Brain microvascular endothelial cell (primary cell): Measurements from ENCODE around the gene COX6A1.

Source experiments
- DNase-seq: peaks from one replicate; pipeline ENCODE4 v3.0.0-alpha.2; 2020
- H3K27ac ChIP-seq: fragments of 250-450 bp; sonication (Bioruptor Pico); 2 replicates; pipeline ENCODE4 v1.5.1; 2020; ENCODE audit warnings: mild to moderate bottlenecking, moderate library complexity
- H3K27me3 ChIP-seq: fragments of 250-450 bp; sonication (Bioruptor Pico); replicated peaks from 2 replicates; pipeline ENCODE4 v1.5.1; 2020; ENCODE audit warnings: mild to moderate bottlenecking
- H3K36me3 ChIP-seq: fragments of 250-450 bp; sonication (Bioruptor Pico); replicated peaks from 2 replicates; pipeline ENCODE4 v1.5.1; 2020; ENCODE audit warnings: mild to moderate bottlenecking
- H3K4me3 ChIP-seq: 2 replicates; pipeline ENCODE4 v1.5.1; 2011; ENCODE audit warnings: low read depth, mild to moderate bottlenecking, control low read depth, low read length, moderate library complexity
- in situ Hi-C: cut with HindIII; loops from 2 replicates; pipeline ENCODE4 v1.10.0; 2017; ENCODE audit warnings: low sequenced_read_pairs, low pct_ligation_motif_present
- TF ChIP-seq, protein P1 (sequence below): IDR thresholded peaks from 2 replicates; pipeline ENCODE4 v1.5.1; 2011; ENCODE audit warnings: low read depth, mild to moderate bottlenecking, moderate library complexity, low read length, control low read depth, inconsistent platforms; ENCODE audit errors: missing control alignments

Gene COX6A1

DNA sequence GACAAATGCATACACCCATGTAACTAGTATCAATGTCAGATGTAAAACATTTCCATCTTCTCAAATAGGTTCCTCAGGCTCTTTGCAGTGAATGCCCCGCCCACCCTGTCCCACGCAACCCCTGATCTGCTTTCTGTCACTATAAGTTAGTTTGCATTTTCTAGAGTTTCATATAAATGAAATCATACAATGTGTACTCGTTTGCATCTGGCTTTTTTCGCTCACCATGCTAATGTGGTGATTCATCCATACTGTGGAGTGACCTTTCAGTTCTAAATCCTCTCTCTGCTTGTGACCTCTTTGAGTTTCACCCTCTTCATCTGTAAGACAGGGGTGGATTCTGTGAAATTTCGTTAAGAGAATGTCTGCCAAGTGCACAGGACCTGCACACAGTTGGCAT is 38.4 kb upstream of the COX6A1 start:
- DNase-seq = peak; percentile 55
- in situ Hi-C loops = no loop called here

DNA sequence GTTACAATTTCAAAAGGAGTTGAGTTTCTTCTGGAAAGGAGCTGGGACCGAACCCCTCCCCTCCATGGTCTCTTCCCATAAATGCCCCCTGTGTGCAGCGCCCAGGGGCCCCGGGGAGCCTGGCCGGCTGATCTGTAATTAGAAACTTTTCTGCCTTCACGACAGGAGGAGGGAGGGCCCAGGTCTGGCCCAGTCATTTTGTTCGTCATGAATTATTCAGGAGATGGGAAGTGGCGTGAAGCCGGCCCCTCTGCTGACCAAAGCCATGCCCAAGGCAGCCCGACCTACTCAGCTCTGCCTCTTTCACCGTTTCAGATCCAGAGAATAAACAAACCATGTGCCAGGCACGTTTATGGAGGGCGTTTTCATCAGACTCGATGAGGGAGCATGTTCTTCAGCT is 35.7 kb upstream of the COX6A1 start:
- Histone ChIP-seq H3K27me3 (no peaks in the 10 kb centered on the region), H3K4me3 (no peak overlapping the region), H3K27ac (no peak overlapping the region), H3K36me3 (no peaks in the 10 kb centered on the region)
- in situ Hi-C loops = no loop called here
- DNase-seq = no peak
- TF ChIP-seq, protein P1, sequence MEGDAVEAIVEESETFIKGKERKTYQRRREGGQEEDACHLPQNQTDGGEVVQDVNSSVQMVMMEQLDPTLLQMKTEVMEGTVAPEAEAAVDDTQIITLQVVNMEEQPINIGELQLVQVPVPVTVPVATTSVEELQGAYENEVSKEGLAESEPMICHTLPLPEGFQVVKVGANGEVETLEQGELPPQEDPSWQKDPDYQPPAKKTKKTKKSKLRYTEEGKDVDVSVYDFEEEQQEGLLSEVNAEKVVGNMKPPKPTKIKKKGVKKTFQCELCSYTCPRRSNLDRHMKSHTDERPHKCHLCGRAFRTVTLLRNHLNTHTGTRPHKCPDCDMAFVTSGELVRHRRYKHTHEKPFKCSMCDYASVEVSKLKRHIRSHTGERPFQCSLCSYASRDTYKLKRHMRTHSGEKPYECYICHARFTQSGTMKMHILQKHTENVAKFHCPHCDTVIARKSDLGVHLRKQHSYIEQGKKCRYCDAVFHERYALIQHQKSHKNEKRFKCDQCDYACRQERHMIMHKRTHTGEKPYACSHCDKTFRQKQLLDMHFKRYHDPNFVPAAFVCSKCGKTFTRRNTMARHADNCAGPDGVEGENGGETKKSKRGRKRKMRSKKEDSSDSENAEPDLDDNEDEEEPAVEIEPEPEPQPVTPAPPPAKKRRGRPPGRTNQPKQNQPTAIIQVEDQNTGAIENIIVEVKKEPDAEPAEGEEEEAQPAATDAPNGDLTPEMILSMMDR = no peak

More for the DNA sequence above, 38.4 kb upstream of the COX6A1 start:
- TF ChIP-seq, protein P1 = no peak
- Histone ChIP-seq H3K27ac (no peak overlapping the region), H3K4me3 (no peak overlapping the region), H3K36me3 (no peaks in the 10 kb centered on the region), H3K27me3 (peaks cover 10% of the 10 kb centered on the region)

DNA sequence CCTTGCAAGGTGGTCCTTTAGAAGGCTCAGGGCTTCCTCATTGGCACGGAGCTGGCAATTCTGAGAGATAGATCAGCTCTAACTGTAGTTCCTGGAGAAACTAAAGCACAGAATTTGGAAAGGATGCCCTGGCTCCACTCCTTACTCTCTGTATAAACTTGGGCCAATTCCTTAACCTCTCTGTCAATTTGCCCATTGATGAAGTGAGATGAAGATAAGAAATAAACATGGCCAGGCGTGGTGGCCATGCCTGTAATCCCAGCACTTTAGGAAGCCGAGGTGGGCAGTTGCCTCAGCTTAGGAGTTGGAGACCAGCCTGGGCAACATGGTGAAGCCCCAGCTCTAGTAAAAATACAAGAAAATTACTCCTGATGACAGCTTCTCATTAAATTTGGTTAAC is 34.0 kb upstream of the COX6A1 start:
- no peaks in the 10 kb centered on the region for H3K36me3 ChIP-seq
- in situ Hi-C loops = no loop called here

DNA sequence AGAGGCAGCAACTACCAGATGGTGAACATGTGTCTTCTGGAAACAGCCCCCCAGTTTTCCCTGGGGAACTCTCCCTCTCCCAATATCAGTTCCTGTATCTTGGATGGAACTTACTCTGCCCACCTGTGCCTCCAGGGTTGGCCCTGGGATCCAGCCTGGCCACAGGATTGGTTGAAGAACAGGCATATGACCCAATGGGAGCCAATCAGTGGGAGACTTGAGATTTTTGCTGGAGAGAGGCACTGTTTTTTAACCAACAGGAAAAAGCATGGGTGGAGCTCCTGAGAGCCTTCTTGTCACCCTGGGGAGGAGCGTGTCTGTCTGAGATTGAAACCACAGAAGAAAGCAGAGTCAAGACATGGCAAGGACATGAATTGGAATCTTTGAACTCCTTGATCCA is 33.6 kb upstream of the COX6A1 start:
- in situ Hi-C loops = no loop called here
- no peaks in the 10 kb centered on the region for H3K36me3 ChIP-seq
- no peak overlapping the region for H3K27ac ChIP-seq
- TF ChIP-seq, protein P1 = no peak
- no peaks in the 10 kb centered on the region for H3K27me3 ChIP-seq
- H3K4me3 ChIP-seq = no peak overlapping the region
- no peak for DNase-seq

More for the DNA sequence above, 34.0 kb upstream of the COX6A1 start:
- H3K27me3 ChIP-seq = no peaks in the 10 kb centered on the region
- H3K4me3 ChIP-seq = no peak overlapping the region
- DNase-seq = no peak
- TF ChIP-seq, protein P1 = no peak
- no peak overlapping the region for H3K27ac ChIP-seq

DNA sequence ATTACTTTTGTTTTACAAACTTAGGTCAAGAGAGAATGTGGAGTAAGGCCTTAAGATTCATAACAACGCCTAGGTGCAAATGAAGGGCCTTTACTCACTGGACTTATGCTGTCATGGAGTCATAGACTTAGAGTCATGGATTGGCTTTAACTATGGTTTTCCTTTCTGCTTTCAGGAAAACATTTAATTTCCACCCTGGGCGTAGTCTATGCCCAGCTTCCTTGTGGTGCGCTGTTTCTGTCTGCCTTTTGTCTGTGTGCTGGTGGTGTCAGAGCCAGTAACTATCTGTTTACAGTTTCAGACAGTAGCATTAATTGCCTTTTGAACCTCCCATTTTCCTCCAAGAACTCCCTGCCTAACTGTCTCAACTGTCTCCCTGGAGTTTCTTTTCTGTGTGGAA is 31.8 kb upstream of the COX6A1 start:
- no peaks in the 10 kb centered on the region for H3K36me3 ChIP-seq
- no peak overlapping the region for H3K27ac ChIP-seq
- in situ Hi-C loops = no loop called here
- no peak for DNase-seq
- TF ChIP-seq, protein P1 = no peak
- no peak overlapping the region for H3K4me3 ChIP-seq
- H3K27me3 ChIP-seq = no peaks in the 10 kb centered on the region

DNA sequence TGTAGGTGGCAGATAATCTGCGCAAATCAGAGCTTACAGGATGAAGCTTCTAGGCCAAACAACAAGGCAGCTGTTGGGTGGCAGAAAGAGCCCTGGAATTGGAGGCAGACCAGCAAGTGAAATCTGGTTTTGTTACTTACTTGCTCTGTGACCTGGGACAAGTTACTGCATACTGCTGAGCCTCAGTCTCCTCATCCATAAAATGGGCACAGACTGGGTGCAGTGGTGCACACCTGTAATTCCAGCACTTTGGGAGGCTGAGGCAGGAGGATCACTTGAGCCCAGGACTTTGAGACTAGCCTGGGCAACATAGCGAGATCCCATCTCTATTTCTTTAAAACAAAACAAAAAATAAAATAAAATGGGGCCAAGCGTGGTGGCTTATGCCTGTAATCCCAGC is 31.4 kb upstream of the COX6A1 start:
- no peak overlapping the region for H3K4me3 ChIP-seq
- no peak for DNase-seq
- no peak overlapping the region for H3K27ac ChIP-seq
- H3K36me3 ChIP-seq = no peaks in the 10 kb centered on the region
- in situ Hi-C loops = no loop called here
- TF ChIP-seq, protein P1 = no peak
- H3K27me3 ChIP-seq = no peaks in the 10 kb centered on the region
